Erythroblast (primary cell): ENCODE data around the gene ECM1.

Source experiments
- GATA1 ChIP-seq: IDR thresholded peaks from 2 replicates; pipeline ENCODE4 v1.6.1; 2011; ENCODE audit warnings: low read depth, mild to moderate bottlenecking, control low read depth, low read length, moderate library complexity
- POLR2A ChIP-seq: IDR thresholded peaks from 2 replicates; pipeline ENCODE4 v1.6.1; 2011; ENCODE audit warnings: mild to moderate bottlenecking, low read length

GRCh38 chr1:150514260-150514659 is 6.4 kb downstream of the ECM1 start:
- TF ChIP-seq POLR2A (no peak), GATA1 (no peak)
